GM23338 (cell line): ENCODE data around the gene YJEFN3. TPM values are rescaled to one million over a fixed set of nuclear protein-coding genes. Genes with fewer than 3 reads are reported as not detected.

Source experiments
- ATAC-seq: fragments of 200-7000 bp; cut with Tn5 transposase; 3 replicates; pipeline ENCODE4 v1.9.1; 2020
- DNase-seq: peaks from one replicate; pipeline ENCODE4 v3.0.0-alpha.2; 2015; ENCODE audit warnings: low spot score
- H2AFZ ChIP-seq: fragments of 200-600 bp; sonication (generic); 2 replicates; pipeline ENCODE4 v1.8.0; 2016; ENCODE audit warnings: antibody characterized with exemption, mild to moderate bottlenecking, moderate library complexity
- H3F3A ChIP-seq: fragments of 200-600 bp; sonication (generic); replicated peaks from 2 replicates; pipeline ENCODE4 v1.8.0; 2017; ENCODE audit warnings: antibody characterized with exemption, mixed run types, low read depth
- H3K27ac ChIP-seq: fragments of 200-600 bp; sonication (generic); 2 replicates; pipeline ENCODE4 v1.6.1; 2016; ENCODE audit warnings: low read depth
- H3K27me3 ChIP-seq: fragments of 200-600 bp; sonication (generic); 2 replicates; pipeline ENCODE4 v1.8.0; 2016; ENCODE audit warnings: mild to moderate bottlenecking, mixed run types, moderate library complexity; ENCODE audit not compliant: insufficient read depth
- H3K36me3 ChIP-seq: fragments of 200-600 bp; sonication (generic); 2 replicates; pipeline ENCODE4 v1.8.0; 2016; ENCODE audit warnings: mild to moderate bottlenecking; ENCODE audit not compliant: insufficient read depth
- H3K4me1 ChIP-seq: fragments of 200-600 bp; sonication (generic); 2 replicates; pipeline ENCODE4 v1.8.0; 2016; ENCODE audit warnings: mild to moderate bottlenecking, moderate library complexity; ENCODE audit not compliant: insufficient read depth
- H3K4me2 ChIP-seq: fragments of 200-600 bp; sonication (generic); 2 replicates; pipeline ENCODE4 v1.7.1; 2017; ENCODE audit warnings: mixed run types
- H3K4me3 ChIP-seq: fragments of 200-600 bp; sonication (generic); 2 replicates; pipeline ENCODE4 v1.6.1; 2016; ENCODE audit warnings: mixed run types
- H3K79me2 ChIP-seq: fragments of 200-600 bp; sonication (generic); replicated peaks from 2 replicates; pipeline ENCODE4 v1.8.0; 2017; ENCODE audit warnings: mild to moderate bottlenecking; ENCODE audit not compliant: insufficient read depth
- H3K9me2 ChIP-seq: fragments of 200-600 bp; sonication (generic); 2 replicates; pipeline ENCODE4 v1.8.0; 2017; ENCODE audit not compliant: insufficient read depth
- H4K20me1 ChIP-seq: fragments of 200-600 bp; sonication (generic); replicated peaks from 2 replicates; pipeline ENCODE4 v1.8.0; 2017; ENCODE audit warnings: mild to moderate bottlenecking; ENCODE audit not compliant: insufficient read depth
- H3K27ac Mint-ChIP-seq: 2 replicates; pipeline ENCODE4 v1.8.0; 2020; ENCODE audit warnings: inconsistent platforms, mild to moderate bottlenecking, moderate library complexity, mixed read lengths
- H3K27me3 Mint-ChIP-seq: 3 replicates; pipeline ENCODE4 v1.8.0; 2022; ENCODE audit warnings: low read depth, mild to moderate bottlenecking, moderate library complexity, mixed read lengths, inconsistent platforms; ENCODE audit not compliant: insufficient read depth, poor library complexity
- H3K36me3 Mint-ChIP-seq: 3 replicates; pipeline ENCODE4 v1.8.0; 2021; ENCODE audit warnings: low read depth, mild to moderate bottlenecking, inconsistent platforms, moderate library complexity, mixed read lengths
- H3K4me1 Mint-ChIP-seq: 3 replicates; pipeline ENCODE4 v1.8.0; 2020; ENCODE audit warnings: mild to moderate bottlenecking, inconsistent platforms, mixed read lengths
- H3K4me3 Mint-ChIP-seq: 3 replicates; pipeline ENCODE4 v1.8.0; 2021; ENCODE audit warnings: moderate library complexity, mild to moderate bottlenecking, inconsistent platforms, mixed read lengths
- H3K9me3 Mint-ChIP-seq: 3 replicates; pipeline ENCODE4 v1.8.0; 2020; ENCODE audit warnings: moderate library complexity, mild to moderate bottlenecking, inconsistent platforms, mixed read lengths
- CTCF ChIP-seq, 2 experiments: fragments of 200-600 bp in 1 of 2; sonication (generic) in 1 of 2; conservative IDR thresholded peaks; 2 replicates each; pipeline versions ENCODE4 v1.5.1 to v1.6.1; 2016 to 2017; ENCODE audit warnings: antibody characterized with exemption in 2 of 2, low read depth in 2 of 2, mild to moderate bottlenecking in 2 of 2, moderate library complexity in 1 of 2
- ETS1 ChIP-seq: IDR thresholded peaks from 2 replicates; pipeline ENCODE4 v1.6.1; 2016; ENCODE audit warnings: antibody characterized with exemption
- EZH2phosphoT487 ChIP-seq: fragments of 200-600 bp; sonication (generic); IDR thresholded peaks from one replicate; pipeline ENCODE4 v1.8.1; 2018; ENCODE audit warnings: antibody characterized with exemption; ENCODE audit not compliant: unreplicated experiment
- NANOG ChIP-seq: IDR thresholded peaks from 2 replicates; pipeline ENCODE4 v1.6.1; 2016; ENCODE audit warnings: antibody characterized with exemption, borderline replicate concordance
- ZNF114 ChIP-seq: fragments of 250-450 bp; sonication (Bioruptor Pico); IDR thresholded peaks from 2 replicates; pipeline ENCODE4 v1.5.0; 2020; ENCODE audit warnings: mild to moderate bottlenecking, moderate library complexity
- ZNF462 ChIP-seq: fragments of 250-450 bp; sonication (Bioruptor Pico); IDR thresholded peaks from 2 replicates; pipeline ENCODE4 v1.5.0; 2020; ENCODE audit warnings: mild to moderate bottlenecking, moderate library complexity
- polyA plus RNA-seq: library from polyadenylated mRNA; unstranded; fragments of >200 nt; fragmentation: Nextera tagmentation; extraction: Ambion mirVana; gene quantifications from 2 replicates; pipeline ENCODE4 v1.2.1, GENCODE V29; 2016
- total RNA-seq: library from RNA; depleted of rRNA; stranded (reverse); fragments of >200 nt; shearing (Covaris generic); gene quantifications from 2 replicates; pipeline ENCODE4 v1.2.3, GENCODE V29; 2014

The YJEFN3 gene
- total and polyA plus RNA-seq, 2 experiments from 2014 or later, result 3.5 to 6.5 TPM

- no peak for TF ChIP-seq CTCF (conservative IDR thresholded peaks at IDR 0.05; ENCODE audit: low read depth in 2 of 2)
Measured at GRCh38 chr19:19570571-19570970, 41.9 kb downstream of the YJEFN3 start (continued).

- Histone ChIP-seq H3K4me2 (no peak overlapping the region), H3F3A (no peaks in the 10 kb centered on the region), H3K36me3 (no peaks in the 10 kb centered on the region), H3K27ac (no peak overlapping the region), H3K79me2 (no peaks in the 10 kb centered on the region), H3K4me1 (no peaks in the 10 kb centered on the region), H3K27me3 (no peaks in the 10 kb centered on the region), H2AFZ (no peak overlapping the region), H4K20me1 (no peaks in the 10 kb centered on the region), H3K4me3 (no peak overlapping the region), H3K9me2 (no peaks in the 10 kb centered on the region)
- Mint-ChIP-seq H3K4me3 (no peak overlapping the region), H3K36me3 (peaks cover 12% of the 10 kb centered on the region; the same call in 2 of the 3 replicates), H3K27ac (no peak overlapping the region), H3K9me3 (no peaks in the 10 kb centered on the region; the same call in 2 of the 3 replicates), H3K27me3 (peaks cover 4% of the 10 kb centered on the region), H3K4me1 (peaks cover 7% of the 10 kb centered on the region; the same call in 2 of the 3 replicates)
- no peak for DNase-seq
- ATAC-seq, result no peak
- TF ChIP-seq ETS1 (no peak), ZNF462 (no peak), CTCF (conservative IDR thresholded peaks at IDR 0.05; ENCODE audit: low read depth in 2 of 2) (no peak), NANOG (no peak), ZNF114 (CRISPR knock-in tag) (no peak), EZH2phosphoT487 (no peak)
Measured at GRCh38 chr19:19571071-19571786, 42.5 kb downstream of the YJEFN3 start.
